Measurements from ENCODE around the gene NKD2. TPM values are rescaled to one million over a fixed set of nuclear protein-coding genes. Genes with fewer than 3 reads are reported as not detected.

The NKD2 gene
- total RNA-seq, 1 experiment from 2014 or later, result 0.57 TPM

- Histone ChIP-seq H3K4me1 (replicated peaks; ENCODE audit: insufficient read depth) (peaks cover 8% of the 10 kb centered on the region), H3K4me3 (no peak overlapping the region), H3K36me3 (ENCODE audit: low read depth) (no peaks in the 10 kb centered on the region), H3K27ac (no peak overlapping the region), H4K20me1 (ENCODE audit: insufficient read depth) (no peaks in the 10 kb centered on the region), H3F3A (ENCODE audit: insufficient read depth, low read depth) (peaks cover 8% of the 10 kb centered on the region; the same call in 1 of the 2 replicates), H3K4me2 (no peak overlapping the region), H3K27me3 (ENCODE audit: insufficient read depth, low read depth) (peaks cover 81% of the 10 kb centered on the region), H3K79me2 (ENCODE audit: low read depth) (no peaks in the 10 kb centered on the region), H3K9me3 (ENCODE audit: insufficient read depth, low read depth) (no peaks in the 10 kb centered on the region), H3K9me2 (ENCODE audit: insufficient read depth) (no peaks in the 10 kb centered on the region), H2AFZ (no peak overlapping the region)
- TF ChIP-seq CTCF (conservative IDR thresholded peaks at IDR 0.05) (no peak), EZH2 (IDR thresholded peaks at IDR 0.05; ENCODE audit: low read depth) (no peak)
- DNase-seq, result no peak
- ChIA-PET POLR2A (ENCODE audit: unreplicated experiment) (no interaction called here), CTCF (interaction anchor here (0.6 kb wide), 1 partner anchor 133 kb away, joined by 4 read pairs; no protein-coding TSS in a partner anchor)
- BruUV-seq (replicated peaks), result no TSS peak
- intact Hi-C loops (cut with micrococcal nuclease; ENCODE audit: unreplicated experiment), result no loop called here
Observed at GRCh38 chr5:997711-998110, 10.9 kb upstream of the NKD2 start.

- H3K9me3 ChIP-seq (ENCODE audit: insufficient read depth, low read depth), result no peaks in the 10 kb centered on the region
- no peak overlapping the region for H2AFZ ChIP-seq
- no peaks in the 10 kb centered on the region for H3K79me2 ChIP-seq (ENCODE audit: low read depth)
- no peak overlapping the region for H3K4me3 ChIP-seq
- no peak for DNase-seq
- peaks cover 9% of the 10 kb centered on the region for H3K4me1 ChIP-seq (replicated peaks; ENCODE audit: insufficient read depth)
- intact Hi-C loops (cut with micrococcal nuclease; ENCODE audit: unreplicated experiment), result no loop called here
- H3K36me3 ChIP-seq (ENCODE audit: low read depth), result no peaks in the 10 kb centered on the region
- no TSS peak for BruUV-seq (replicated peaks)
- H4K20me1 ChIP-seq (ENCODE audit: insufficient read depth), result no peaks in the 10 kb centered on the region
- no peak for TF ChIP-seq CTCF (conservative IDR thresholded peaks at IDR 0.05)
- no peak for TF ChIP-seq EZH2 (IDR thresholded peaks at IDR 0.05; ENCODE audit: low read depth)
- no peak overlapping the region for H3K27ac ChIP-seq
- no peak overlapping the region for H3K4me2 ChIP-seq
- ChIA-PET CTCF (interaction anchor here (0.6 kb wide), 1 partner anchor 132 kb away, joined by 4 read pairs; no protein-coding TSS in a partner anchor), POLR2A (ENCODE audit: unreplicated experiment) (no interaction called here)
- peaks cover 14% of the 10 kb centered on the region; the same call in 1 of the 2 replicates for H3F3A ChIP-seq (ENCODE audit: insufficient read depth, low read depth)
- H3K27me3 ChIP-seq (ENCODE audit: insufficient read depth, low read depth), result peaks cover 78% of the 10 kb centered on the region
- no peaks in the 10 kb centered on the region for H3K9me2 ChIP-seq (ENCODE audit: insufficient read depth)
Observed at GRCh38 chr5:998246-999031, 10.2 kb upstream of the NKD2 start.

DNA sequence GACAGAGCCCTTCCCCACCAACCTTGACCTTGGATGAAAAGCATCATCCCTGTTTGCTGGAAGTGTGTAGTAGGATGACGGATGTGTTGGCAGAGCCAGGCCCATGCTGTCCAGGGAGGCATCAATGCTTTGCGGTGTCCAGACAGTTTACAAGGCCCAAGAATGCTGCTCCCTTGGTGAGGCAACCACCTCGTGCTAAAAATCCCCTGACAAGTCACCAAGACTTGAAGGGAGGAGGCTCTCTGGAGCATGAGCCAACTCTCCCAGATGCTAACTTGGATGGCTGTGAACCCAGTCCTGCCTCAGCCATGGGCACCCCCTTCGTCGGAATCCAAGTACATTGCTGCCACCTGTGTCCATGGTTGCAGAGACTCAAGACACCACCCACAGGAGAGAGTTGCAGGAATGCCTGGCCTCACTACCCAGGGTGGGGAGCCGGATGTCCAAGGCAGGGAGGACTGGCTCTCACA is 9.5 kb upstream of the NKD2 start:
- no peaks in the 10 kb centered on the region for H3K9me2 ChIP-seq (ENCODE audit: insufficient read depth)
- no peak overlapping the region for H3K27ac ChIP-seq
- H4K20me1 ChIP-seq (ENCODE audit: insufficient read depth), result no peaks in the 10 kb centered on the region
- intact Hi-C loops (cut with micrococcal nuclease; ENCODE audit: unreplicated experiment), result no loop called here
- TF ChIP-seq EZH2 (IDR thresholded peaks at IDR 0.05; ENCODE audit: low read depth) (no peak), CTCF (conservative IDR thresholded peaks at IDR 0.05) (no peak)
- H3K4me3 ChIP-seq, result no peak overlapping the region
- H3K9me3 ChIP-seq (ENCODE audit: insufficient read depth, low read depth), result no peaks in the 10 kb centered on the region
- BruUV-seq (replicated peaks), result no TSS peak
- ChIA-PET POLR2A (ENCODE audit: unreplicated experiment) (no interaction called here), CTCF (no interaction called here)
- peak in 1 of 2 experiments; percentile 3 for DNase-seq
- H3K4me2 ChIP-seq, result no peak overlapping the region
- peaks cover 19% of the 10 kb centered on the region; the same call in 1 of the 2 replicates for H3F3A ChIP-seq (ENCODE audit: insufficient read depth, low read depth)
- peaks cover 81% of the 10 kb centered on the region for H3K27me3 ChIP-seq (ENCODE audit: insufficient read depth, low read depth)
- no peak overlapping the region for H2AFZ ChIP-seq
- no peaks in the 10 kb centered on the region for H3K79me2 ChIP-seq (ENCODE audit: low read depth)
- peaks cover 4% of the 10 kb centered on the region; the same call in 1 of the 2 replicates for H3K4me1 ChIP-seq (replicated peaks; ENCODE audit: insufficient read depth)
- no peaks in the 10 kb centered on the region for H3K36me3 ChIP-seq (ENCODE audit: low read depth)
